Nephron progenitor cell (in vitro differentiated cells): ENCODE data around the gene DPH1.
A peak's percentile ranks its signal among the peaks of the same experiment; 100 is the strongest.

Experiments used
- DNase-seq: peaks from one replicate; pipeline ENCODE4 v3.0.0; 2021
- H3K27ac Mint-ChIP-seq: 2 replicates; pipeline ENCODE4 v1.8.0; 2021; ENCODE audit warnings: mild to moderate bottlenecking, moderate library complexity, mixed read lengths
- H3K27me3 Mint-ChIP-seq: 2 replicates; pipeline ENCODE4 v1.8.0; 2021; ENCODE audit warnings: mild to moderate bottlenecking, low read depth, mixed read lengths; ENCODE audit not compliant: poor library complexity
- H3K36me3 Mint-ChIP-seq: 2 replicates; pipeline ENCODE4 v1.8.0; 2021; ENCODE audit warnings: low read depth, mixed read lengths
- H3K4me1 Mint-ChIP-seq: 2 replicates; pipeline ENCODE4 v1.8.0; 2021; ENCODE audit warnings: mixed read lengths
- H3K4me3 Mint-ChIP-seq: 2 replicates; pipeline ENCODE4 v1.8.0; 2021; ENCODE audit warnings: mild to moderate bottlenecking, moderate library complexity, mixed read lengths
- H3K9me3 Mint-ChIP-seq: 2 replicates; pipeline ENCODE4 v1.8.0; 2021; ENCODE audit warnings: mild to moderate bottlenecking, moderate library complexity, mixed read lengths
- TF ChIP-seq, protein P1 (sequence below): fragments of 200-600 bp; sonication (generic); IDR thresholded peaks from 2 replicates; pipeline ENCODE4 v1.5.0; 2021; ENCODE audit warnings: antibody characterized with exemption

DPH1 gene

DNA sequence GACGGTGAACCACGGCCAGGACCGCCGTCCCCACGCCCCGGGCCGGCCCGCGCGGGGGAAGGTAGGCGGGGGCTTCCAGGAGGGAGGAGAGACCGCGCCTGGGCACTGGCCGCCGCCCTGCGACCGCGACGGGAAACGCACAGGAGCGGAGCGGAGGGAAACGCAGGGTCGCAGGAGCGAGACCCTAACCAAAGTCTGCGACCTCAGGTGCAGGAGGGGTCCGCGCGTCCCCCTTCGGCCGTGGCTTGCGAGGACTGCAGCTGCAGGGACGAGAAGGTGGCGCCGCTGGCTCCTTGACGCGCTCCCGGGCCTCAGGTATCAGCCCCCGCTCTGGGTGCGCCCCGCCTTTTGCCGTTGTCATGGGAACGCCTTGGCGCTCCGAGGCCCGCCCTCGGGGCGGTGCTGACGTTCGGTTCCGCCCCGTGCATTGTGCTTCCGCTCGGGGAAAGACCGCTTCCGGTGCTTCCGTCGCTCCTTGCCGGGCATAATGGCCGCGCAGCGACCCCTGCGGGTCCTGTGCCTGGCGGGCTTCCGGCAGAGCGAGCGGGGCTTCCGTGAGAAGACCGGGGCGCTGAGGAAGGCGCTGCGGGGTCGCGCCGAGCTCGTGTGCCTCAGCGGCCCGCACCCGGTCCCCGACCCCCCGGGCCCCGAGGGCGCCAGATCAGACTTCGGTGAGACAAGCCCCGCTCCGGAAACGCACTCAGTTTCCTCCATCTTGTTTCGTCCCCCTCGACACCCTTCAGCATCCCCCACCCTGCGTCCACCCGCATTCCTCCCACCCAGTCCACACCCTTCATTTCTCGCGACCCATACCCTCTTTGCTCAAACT lies 11.8 kb downstream of the DPH1 start, which contains the start of gene OVCA2:
Gene OVCA2 (plus strand): TSS at position 462 of the 829 bp plus-strand sequence. CDS start 26 bp downstream, at position 488.
- H3K4me3 Mint-ChIP-seq: peak within 1 kb of the TSS; percentile 89
- DNase-seq: peak; percentile 97
- H3K36me3 Mint-ChIP-seq: peaks cover 27% of the 10 kb centered on the region
- no peaks in the 10 kb centered on the region for H3K9me3 Mint-ChIP-seq
- H3K27ac Mint-ChIP-seq: peak within 1 kb of the TSS; percentile 66
- H3K4me1 Mint-ChIP-seq: peaks cover 35% of the 10 kb centered on the region
- TF ChIP-seq, protein P1, sequence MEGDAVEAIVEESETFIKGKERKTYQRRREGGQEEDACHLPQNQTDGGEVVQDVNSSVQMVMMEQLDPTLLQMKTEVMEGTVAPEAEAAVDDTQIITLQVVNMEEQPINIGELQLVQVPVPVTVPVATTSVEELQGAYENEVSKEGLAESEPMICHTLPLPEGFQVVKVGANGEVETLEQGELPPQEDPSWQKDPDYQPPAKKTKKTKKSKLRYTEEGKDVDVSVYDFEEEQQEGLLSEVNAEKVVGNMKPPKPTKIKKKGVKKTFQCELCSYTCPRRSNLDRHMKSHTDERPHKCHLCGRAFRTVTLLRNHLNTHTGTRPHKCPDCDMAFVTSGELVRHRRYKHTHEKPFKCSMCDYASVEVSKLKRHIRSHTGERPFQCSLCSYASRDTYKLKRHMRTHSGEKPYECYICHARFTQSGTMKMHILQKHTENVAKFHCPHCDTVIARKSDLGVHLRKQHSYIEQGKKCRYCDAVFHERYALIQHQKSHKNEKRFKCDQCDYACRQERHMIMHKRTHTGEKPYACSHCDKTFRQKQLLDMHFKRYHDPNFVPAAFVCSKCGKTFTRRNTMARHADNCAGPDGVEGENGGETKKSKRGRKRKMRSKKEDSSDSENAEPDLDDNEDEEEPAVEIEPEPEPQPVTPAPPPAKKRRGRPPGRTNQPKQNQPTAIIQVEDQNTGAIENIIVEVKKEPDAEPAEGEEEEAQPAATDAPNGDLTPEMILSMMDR: peak; percentile 30
- H3K27me3 Mint-ChIP-seq: peaks cover 15% of the 10 kb centered on the region

DNA sequence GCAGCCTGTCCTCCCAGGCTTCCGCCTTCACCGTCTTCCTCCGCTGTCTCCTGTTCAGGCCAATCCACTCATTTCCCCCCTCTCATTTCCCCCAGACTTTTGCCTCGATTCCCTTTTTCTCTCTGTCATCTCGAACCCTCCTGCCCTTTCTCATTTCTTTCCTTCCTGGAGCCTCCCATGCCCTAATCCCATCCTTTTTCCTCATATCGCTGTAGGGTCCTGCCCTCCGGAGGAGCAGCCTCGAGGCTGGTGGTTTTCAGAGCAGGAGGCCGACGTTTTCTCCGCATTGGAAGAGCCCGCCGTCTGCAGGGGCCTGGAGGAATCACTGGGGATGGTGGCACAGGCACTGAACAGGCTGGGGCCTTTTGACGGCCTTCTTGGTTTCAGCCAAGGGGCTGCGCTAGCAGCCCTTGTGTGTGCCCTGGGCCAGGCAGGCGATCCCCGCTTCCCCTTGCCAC lies 12.5 kb downstream of the DPH1 start:
- DNase-seq: peak; percentile 41
- Mint-ChIP-seq H3K27ac (peak overlapping the region; percentile 62), H3K9me3 (no peaks in the 10 kb centered on the region), H3K4me1 (peaks cover 32% of the 10 kb centered on the region), H3K36me3 (peaks cover 24% of the 10 kb centered on the region), H3K4me3 (peak overlapping the region; percentile 89), H3K27me3 (peaks cover 18% of the 10 kb centered on the region)
- TF ChIP-seq, protein P1: peak; percentile 6

DNA sequence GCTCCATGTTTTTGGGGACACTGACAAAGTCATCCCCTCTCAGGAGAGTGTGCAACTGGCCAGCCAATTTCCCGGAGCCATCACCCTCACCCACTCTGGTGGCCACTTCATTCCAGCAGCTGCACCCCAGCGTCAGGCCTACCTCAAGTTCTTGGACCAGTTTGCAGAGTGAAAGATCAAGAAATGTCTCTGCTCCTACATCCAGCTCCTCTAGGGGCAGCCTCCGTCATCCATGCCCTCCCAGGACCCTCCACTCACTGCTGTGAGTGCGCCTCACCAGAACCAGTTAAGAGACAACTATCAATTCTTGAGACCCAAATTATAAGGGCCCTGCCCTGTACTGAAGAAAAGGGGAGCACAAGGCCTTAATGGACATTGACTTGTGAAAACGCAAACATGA lies 13.0 kb downstream of the DPH1 start:
- Mint-ChIP-seq H3K4me1 (peaks cover 28% of the 10 kb centered on the region), H3K27me3 (peaks cover 24% of the 10 kb centered on the region), H3K36me3 (peaks cover 24% of the 10 kb centered on the region), H3K9me3 (no peaks in the 10 kb centered on the region), H3K27ac (peak overlapping the region; percentile 66), H3K4me3 (peak overlapping the region; percentile 89)
- no peak for DNase-seq
- TF ChIP-seq, protein P1: no peak

DNA sequence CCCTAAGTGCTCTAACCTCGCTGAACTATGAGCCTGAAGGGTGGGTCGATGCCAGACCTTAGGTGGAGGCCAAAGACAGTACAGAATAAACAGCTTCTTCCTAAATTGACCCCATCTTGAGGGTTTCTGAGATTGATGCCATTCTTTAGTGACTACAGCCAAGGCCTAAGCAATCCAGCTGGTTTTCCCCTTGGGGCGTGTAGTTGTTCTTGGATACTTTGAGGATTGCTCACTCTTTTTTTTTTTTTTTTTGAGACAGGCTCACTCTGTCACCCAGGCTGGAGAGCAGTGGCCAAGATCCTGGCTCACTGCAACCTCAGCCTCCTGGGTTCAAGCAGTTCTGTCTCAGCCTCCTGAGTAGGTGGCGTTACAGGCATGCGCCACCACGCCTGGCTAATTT lies 13.8 kb downstream of the DPH1 start:
- Mint-ChIP-seq H3K4me1 (peaks cover 32% of the 10 kb centered on the region), H3K36me3 (peaks cover 20% of the 10 kb centered on the region), H3K27me3 (peaks cover 32% of the 10 kb centered on the region), H3K4me3 (peak overlapping the region; percentile 52), H3K27ac (no peak overlapping the region), H3K9me3 (no peaks in the 10 kb centered on the region)
- DNase-seq: no peak
- TF ChIP-seq, protein P1: no peak

DNA sequence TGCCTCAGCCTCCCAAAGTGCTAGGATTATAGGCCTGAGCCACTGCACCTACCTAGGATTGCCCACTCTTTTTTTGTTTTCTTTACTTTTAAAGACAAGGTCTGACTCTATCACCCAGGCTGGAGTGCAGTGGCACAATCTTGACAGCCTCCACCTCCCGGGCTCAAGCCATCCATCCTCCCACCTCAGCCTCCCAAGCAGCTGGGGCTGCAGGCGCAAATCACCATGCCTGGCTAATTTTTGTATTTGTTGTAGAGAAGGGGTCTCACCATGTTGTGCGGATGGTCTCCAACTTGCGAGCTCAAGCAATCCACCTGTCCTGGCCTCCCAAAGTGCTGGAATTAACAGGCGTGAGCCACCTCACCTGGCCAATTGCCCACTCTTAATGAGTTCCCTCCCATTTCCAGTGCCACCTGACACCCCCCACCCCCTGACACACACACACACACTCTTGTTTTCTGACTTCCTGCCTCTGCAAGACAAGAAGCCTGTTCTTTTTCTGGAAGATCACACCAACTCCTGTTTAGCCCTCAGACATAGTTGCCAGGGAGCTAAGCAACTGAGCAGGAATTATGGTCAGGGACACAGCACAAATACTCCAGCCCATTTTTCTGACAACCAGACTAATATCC lies 14.4 kb downstream of the DPH1 start:
- Mint-ChIP-seq H3K36me3 (peaks cover 20% of the 10 kb centered on the region), H3K27me3 (peaks cover 38% of the 10 kb centered on the region), H3K27ac (no peak overlapping the region), H3K4me3 (no peak overlapping the region), H3K9me3 (no peaks in the 10 kb centered on the region), H3K4me1 (peaks cover 37% of the 10 kb centered on the region)
- no peak for DNase-seq
- TF ChIP-seq, protein P1: no peak
